Stomach (tissue), 4 donors: ENCODE results near the gene SLC44A1.

Source experiments
- POLR2AphosphoS5 ChIP-seq, 3 donors: sonication (generic); formaldehyde crosslinking; IDR thresholded peaks; one replicate each; pipeline ENCODE4 v1.6.1; 2016; ENCODE audit warnings: antibody characterized with exemption in 3 of 3
- TF ChIP-seq, protein P1 (sequence below), 7 experiments: fragments of 450-650 bp in 4 of 7; fragments of 200-600 bp in 3 of 7; sonication (generic) in 3 of 7; IDR thresholded peaks; one replicate each; pipeline ENCODE4 v1.5.1; 2016 to 2019; ENCODE audit warnings: antibody characterized with exemption in 7 of 7, control low read depth in 2 of 7, mild to moderate bottlenecking in 1 of 7

DNA sequence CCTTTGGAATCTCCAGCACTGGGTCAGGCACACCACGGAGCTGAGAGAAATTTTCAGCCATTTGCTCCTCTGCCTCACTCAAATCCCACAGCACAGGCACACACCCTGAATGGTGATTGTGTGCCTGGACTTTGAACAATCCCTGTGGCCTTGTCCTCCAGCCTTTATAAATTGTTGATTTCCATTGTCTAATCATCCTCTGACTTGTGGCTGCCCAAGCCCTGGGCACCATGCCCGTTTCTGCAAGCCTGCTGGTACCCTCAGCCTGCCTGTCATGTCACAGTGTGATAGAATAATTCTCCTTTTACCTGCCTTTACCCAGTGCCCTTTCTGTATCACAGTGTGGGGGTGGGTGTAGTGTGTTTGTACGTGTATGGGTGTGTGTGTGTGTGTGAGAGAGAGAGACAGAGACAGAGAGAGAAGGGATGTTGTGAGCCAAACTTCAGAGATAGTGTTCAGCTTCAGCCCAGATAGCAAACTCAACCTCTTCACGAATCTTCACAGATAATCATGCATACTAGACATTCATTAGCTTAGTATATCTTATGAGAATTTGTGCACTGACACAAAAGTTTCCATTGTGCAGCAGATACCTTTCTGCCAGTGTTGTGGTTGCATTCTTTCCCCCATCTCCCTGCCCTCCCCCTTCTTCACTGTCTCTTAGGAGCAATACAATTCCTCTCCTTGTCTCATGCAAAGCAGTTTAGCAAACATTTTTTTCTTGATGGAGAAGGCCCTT lies 27.8 kb upstream of the SLC44A1 start:
- TF ChIP-seq, protein P1, sequence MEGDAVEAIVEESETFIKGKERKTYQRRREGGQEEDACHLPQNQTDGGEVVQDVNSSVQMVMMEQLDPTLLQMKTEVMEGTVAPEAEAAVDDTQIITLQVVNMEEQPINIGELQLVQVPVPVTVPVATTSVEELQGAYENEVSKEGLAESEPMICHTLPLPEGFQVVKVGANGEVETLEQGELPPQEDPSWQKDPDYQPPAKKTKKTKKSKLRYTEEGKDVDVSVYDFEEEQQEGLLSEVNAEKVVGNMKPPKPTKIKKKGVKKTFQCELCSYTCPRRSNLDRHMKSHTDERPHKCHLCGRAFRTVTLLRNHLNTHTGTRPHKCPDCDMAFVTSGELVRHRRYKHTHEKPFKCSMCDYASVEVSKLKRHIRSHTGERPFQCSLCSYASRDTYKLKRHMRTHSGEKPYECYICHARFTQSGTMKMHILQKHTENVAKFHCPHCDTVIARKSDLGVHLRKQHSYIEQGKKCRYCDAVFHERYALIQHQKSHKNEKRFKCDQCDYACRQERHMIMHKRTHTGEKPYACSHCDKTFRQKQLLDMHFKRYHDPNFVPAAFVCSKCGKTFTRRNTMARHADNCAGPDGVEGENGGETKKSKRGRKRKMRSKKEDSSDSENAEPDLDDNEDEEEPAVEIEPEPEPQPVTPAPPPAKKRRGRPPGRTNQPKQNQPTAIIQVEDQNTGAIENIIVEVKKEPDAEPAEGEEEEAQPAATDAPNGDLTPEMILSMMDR (IDR thresholded peaks at IDR 0.05), result no peak
- peak in 1 of 3 donors; percentile 13 for TF ChIP-seq POLR2AphosphoS5 (IDR thresholded peaks at IDR 0.05)
